ENCODE measurements around the gene WDR70.

WDR70 gene

GRCh38 chr5:37569466-37569865 lies 190.3 kb downstream of the WDR70 start:
- POLR2A ChIA-PET = no interaction called here
- CTCF ChIA-PET = no interaction called here
- TF ChIP-seq LEF1 (IDR thresholded peaks at IDR 0.05; ENCODE audit: borderline replicate concordance) (no peak), FOXM1 (IDR thresholded peaks at IDR 0.05; ENCODE audit: borderline replicate concordance) (no peak), TARDBP (IDR thresholded peaks at IDR 0.05) (no peak), SP1 (IDR thresholded peaks at IDR 0.05) (no peak), ARNT (IDR thresholded peaks at IDR 0.05) (no peak), FOXA1 (IDR thresholded peaks at IDR 0.05) (no peak), ZNF384 (IDR thresholded peaks at IDR 0.05) (no peak), CTBP1 (IDR thresholded peaks at IDR 0.05; ENCODE audit: borderline replicate concordance) (no peak), L3MBTL2 (conservative IDR thresholded peaks at IDR 0.05) (no peak), SUZ12 (IDR thresholded peaks at IDR 0.05) (no peak)
- DNase-seq (ENCODE audit: extremely low spot score) = no peak

GRCh38 chr5:37570597-37570996 lies 191.5 kb downstream of the WDR70 start:
- ChIA-PET CTCF (no interaction called here), POLR2A (no interaction called here)
- TF ChIP-seq NFRKB (IDR thresholded peaks at IDR 0.05) (no peak), CTBP1 (IDR thresholded peaks at IDR 0.05; ENCODE audit: borderline replicate concordance) (no peak), L3MBTL2 (conservative IDR thresholded peaks at IDR 0.05) (no peak), ELF4 (IDR thresholded peaks at IDR 0.05) (no peak), LEF1 (IDR thresholded peaks at IDR 0.05; ENCODE audit: borderline replicate concordance) (no peak), SP1 (IDR thresholded peaks at IDR 0.05) (no peak), HDGF (IDR thresholded peaks at IDR 0.05; ENCODE audit: borderline replicate concordance) (no peak), FOXA1 (IDR thresholded peaks at IDR 0.05) (no peak)
- TF ChIP-seq, protein P1, sequence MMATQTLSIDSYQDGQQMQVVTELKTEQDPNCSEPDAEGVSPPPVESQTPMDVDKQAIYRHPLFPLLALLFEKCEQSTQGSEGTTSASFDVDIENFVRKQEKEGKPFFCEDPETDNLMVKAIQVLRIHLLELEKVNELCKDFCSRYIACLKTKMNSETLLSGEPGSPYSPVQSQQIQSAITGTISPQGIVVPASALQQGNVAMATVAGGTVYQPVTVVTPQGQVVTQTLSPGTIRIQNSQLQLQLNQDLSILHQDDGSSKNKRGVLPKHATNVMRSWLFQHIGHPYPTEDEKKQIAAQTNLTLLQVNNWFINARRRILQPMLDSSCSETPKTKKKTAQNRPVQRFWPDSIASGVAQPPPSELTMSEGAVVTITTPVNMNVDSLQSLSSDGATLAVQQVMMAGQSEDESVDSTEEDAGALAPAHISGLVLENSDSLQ (IDR thresholded peaks at IDR 0.05) = no peak
- DNase-seq (ENCODE audit: extremely low spot score) = no peak

GRCh38 chr5:37571985-37572384 lies 192.9 kb downstream of the WDR70 start:
- DNase-seq (ENCODE audit: extremely low spot score) = no peak
- ChIA-PET CTCF (no interaction called here), POLR2A (no interaction called here)
- TF ChIP-seq HDGF (IDR thresholded peaks at IDR 0.05; ENCODE audit: borderline replicate concordance) (no peak), BHLHE40 (IDR thresholded peaks at IDR 0.05; ENCODE audit: borderline replicate concordance) (no peak), FOXK2 (IDR thresholded peaks at IDR 0.05) (no peak), L3MBTL2 (conservative IDR thresholded peaks at IDR 0.05) (no peak), ZNF384 (IDR thresholded peaks at IDR 0.05) (no peak), ARNT (IDR thresholded peaks at IDR 0.05) (no peak), CTBP1 (IDR thresholded peaks at IDR 0.05; ENCODE audit: borderline replicate concordance) (no peak)
- TF ChIP-seq, protein P1 (IDR thresholded peaks at IDR 0.05) = no peak

DNA sequence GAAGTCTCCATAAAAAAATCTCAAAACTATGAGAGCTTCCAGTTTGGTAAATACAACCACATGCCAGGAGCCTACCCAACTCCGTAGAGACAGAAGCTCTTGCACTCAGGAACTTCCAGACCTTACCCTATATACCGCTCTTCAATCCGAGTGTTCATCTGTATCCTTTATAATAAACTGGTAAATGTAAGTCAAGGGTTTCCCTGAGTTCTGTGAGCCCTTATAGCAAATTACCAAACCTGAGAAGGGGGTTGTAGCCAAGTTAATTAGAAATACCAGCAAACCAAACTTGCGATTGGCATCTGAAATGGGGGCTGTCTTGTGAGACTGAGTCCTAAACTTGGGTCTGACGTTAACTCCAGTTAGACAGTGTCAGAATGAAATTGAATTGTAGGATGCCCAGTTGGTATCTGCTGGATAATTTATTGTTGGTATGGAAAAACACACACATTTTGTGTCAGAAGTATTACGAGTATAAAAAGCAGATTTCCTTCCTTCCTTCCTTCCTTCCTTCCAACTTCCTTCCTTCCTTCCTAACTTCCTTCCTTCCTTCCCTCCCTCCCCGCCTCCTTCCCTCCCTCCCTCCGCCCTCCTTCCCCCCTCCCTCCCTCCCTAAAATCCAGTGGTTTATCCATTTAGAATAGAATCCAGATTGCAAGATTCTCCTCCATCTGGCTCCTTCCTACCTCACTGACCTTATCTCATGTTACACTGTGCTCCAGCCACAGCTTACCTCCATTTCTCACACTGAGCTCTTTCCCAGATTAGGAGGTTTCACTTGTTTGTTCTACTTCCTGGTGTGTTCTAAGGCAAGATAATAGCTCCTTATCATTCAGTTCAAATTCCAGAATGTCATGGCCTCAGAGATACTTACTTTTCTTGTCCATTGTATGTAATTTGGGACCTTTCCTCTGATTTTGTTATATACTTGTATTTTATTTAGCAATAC lies 196.7 kb downstream of the WDR70 start:
- DNase-seq (ENCODE audit: extremely low spot score) = no peak
- ChIA-PET POLR2A (no interaction called here), CTCF (interaction anchor here (0.6 to 1.5 kb wide), 3 partner anchors 147 to 649 kb away, joined by 3 to 7 read pairs (median 5); no protein-coding TSS in a partner anchor)
- TF ChIP-seq FOXM1 (IDR thresholded peaks at IDR 0.05; ENCODE audit: borderline replicate concordance) (no peak), TARDBP (IDR thresholded peaks at IDR 0.05) (no peak), L3MBTL2 (conservative IDR thresholded peaks at IDR 0.05) (no peak), SUZ12 (IDR thresholded peaks at IDR 0.05) (no peak), SP1 (IDR thresholded peaks at IDR 0.05) (no peak), FOXK2 (IDR thresholded peaks at IDR 0.05) (no peak), BHLHE40 (IDR thresholded peaks at IDR 0.05; ENCODE audit: borderline replicate concordance) (no peak), ELF4 (IDR thresholded peaks at IDR 0.05) (no peak), HDGF (IDR thresholded peaks at IDR 0.05; ENCODE audit: borderline replicate concordance) (no peak), ARNT (IDR thresholded peaks at IDR 0.05) (no peak), LEF1 (IDR thresholded peaks at IDR 0.05; ENCODE audit: borderline replicate concordance) (no peak)
- TF ChIP-seq, protein P1 (IDR thresholded peaks at IDR 0.05) = no peak

DNA sequence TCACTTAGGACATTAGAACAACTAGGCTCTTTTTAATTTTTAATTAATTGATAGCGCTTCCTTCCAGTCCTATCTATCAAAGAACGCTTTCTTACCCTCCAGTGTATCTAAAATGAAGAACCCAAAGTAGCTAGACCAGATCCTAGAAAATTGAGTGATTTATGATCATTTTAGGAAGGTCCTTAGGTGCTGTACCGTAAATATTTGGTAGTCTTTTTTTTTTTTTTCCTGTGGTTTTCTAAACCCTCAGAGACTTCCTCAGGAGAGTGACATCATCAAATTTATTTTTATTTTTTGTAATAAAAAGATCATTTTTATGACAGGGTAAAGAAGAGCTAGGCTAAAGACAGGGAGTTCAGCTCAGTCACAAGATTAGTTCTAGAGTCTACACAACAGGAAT lies 197.4 kb downstream of the WDR70 start:
- no peak for DNase-seq (ENCODE audit: extremely low spot score)
- ChIA-PET CTCF (interaction anchor here (0.6 to 1.5 kb wide), 2 partner anchors 147 to 648 kb away, joined by 5 to 7 read pairs; no protein-coding TSS in a partner anchor), POLR2A (no interaction called here)
- no peak for TF ChIP-seq FOXK2 (IDR thresholded peaks at IDR 0.05)

DNA sequence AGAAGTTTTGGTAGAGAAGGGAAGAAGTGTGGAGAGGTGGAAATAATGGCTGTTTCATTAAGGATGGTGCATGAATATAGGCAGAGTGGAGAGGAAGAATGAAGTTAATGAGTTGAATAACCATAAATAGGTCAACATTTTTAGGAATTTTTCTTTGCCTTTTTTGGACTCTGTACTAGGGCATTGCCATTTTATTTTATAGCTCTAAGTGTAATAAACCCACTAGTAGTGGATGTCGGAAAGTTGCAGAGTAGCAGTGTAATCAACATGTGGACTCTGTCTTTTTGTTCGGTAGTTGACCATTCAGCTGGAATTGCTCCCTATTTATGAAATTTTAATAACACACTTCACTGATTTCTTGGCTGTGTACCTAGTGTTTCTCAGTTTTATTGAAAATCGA lies 199.1 kb downstream of the WDR70 start:
- CTCF ChIA-PET = no interaction called here
- POLR2A ChIA-PET = no interaction called here
- no peak for DNase-seq (ENCODE audit: extremely low spot score)
- TF ChIP-seq FOXM1 (IDR thresholded peaks at IDR 0.05; ENCODE audit: borderline replicate concordance) = no peak
- no peak for TF ChIP-seq SP1 (IDR thresholded peaks at IDR 0.05)
- TF ChIP-seq BHLHE40 (IDR thresholded peaks at IDR 0.05; ENCODE audit: borderline replicate concordance) = no peak
- TF ChIP-seq L3MBTL2 (conservative IDR thresholded peaks at IDR 0.05) = no peak
- TF ChIP-seq, protein P1 (IDR thresholded peaks at IDR 0.05) = no peak

All from HEK293T (cell line).